ENCODE measurements around the gene NDUFB10.
A peak's percentile ranks its signal among the peaks of the same experiment; 100 is the strongest.

Gene NDUFB10

DNA sequence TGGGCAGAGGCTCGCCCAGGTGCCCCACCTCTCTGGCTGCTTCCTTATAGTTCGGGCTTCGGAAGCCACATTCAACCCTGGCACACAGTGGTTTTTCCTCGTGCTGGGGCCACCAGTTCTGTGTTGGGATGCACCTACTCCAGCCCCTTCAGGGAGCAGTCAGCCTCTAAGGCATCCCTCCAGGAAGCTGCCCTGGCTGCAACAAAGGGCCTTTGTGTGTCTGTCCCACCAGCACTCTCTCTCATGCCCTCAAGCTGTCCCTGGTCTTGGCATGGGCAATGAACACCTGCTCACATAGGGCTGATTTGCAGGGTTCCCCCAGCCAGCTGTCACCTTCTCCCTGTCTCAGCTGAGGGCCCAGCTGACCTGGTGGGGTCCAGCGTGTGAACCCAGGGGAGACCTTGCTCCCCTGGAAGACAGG, 22.7 kb downstream of the NDUFB10 start:
- no peak overlapping the region for H3K4me3 ChIP-seq (ENCODE audit: low read depth, low read length)
- TF ChIP-seq, protein P1, sequence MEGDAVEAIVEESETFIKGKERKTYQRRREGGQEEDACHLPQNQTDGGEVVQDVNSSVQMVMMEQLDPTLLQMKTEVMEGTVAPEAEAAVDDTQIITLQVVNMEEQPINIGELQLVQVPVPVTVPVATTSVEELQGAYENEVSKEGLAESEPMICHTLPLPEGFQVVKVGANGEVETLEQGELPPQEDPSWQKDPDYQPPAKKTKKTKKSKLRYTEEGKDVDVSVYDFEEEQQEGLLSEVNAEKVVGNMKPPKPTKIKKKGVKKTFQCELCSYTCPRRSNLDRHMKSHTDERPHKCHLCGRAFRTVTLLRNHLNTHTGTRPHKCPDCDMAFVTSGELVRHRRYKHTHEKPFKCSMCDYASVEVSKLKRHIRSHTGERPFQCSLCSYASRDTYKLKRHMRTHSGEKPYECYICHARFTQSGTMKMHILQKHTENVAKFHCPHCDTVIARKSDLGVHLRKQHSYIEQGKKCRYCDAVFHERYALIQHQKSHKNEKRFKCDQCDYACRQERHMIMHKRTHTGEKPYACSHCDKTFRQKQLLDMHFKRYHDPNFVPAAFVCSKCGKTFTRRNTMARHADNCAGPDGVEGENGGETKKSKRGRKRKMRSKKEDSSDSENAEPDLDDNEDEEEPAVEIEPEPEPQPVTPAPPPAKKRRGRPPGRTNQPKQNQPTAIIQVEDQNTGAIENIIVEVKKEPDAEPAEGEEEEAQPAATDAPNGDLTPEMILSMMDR (IDR thresholded peaks at IDR 0.05; ENCODE audit: low read depth, low read length), result no peak

DNA sequence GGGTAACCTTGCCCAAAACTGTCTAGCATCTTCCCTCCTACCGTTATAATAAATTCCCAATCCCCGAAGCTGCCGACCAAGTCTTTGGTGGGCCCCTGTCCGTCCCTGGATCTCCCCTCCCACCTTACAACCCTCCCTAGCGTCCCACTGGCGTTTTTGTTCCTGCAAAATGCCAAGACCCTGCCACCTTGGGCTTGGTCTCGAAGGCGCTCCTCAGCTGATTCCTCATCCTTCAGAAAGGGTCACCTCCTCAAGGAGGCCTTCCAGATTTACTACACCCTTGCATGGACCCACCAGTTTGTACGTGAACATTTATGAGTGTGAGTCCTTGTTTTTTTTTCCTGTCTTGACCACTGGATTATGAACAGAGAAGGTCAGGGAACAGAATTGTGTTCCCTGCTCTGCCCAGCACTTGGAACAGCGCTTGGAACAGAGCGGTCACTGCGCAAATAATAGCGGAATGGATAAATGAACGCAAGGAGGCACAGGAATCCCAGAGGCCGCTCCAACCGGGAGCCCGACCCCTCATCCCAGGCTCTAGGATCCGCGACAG, 23.7 kb downstream of the NDUFB10 start:
- TF ChIP-seq, protein P1 (IDR thresholded peaks at IDR 0.05; ENCODE audit: low read depth, low read length), result no peak
- peak overlapping the region; percentile 62 for H3K4me3 ChIP-seq (ENCODE audit: low read depth, low read length)

DNA sequence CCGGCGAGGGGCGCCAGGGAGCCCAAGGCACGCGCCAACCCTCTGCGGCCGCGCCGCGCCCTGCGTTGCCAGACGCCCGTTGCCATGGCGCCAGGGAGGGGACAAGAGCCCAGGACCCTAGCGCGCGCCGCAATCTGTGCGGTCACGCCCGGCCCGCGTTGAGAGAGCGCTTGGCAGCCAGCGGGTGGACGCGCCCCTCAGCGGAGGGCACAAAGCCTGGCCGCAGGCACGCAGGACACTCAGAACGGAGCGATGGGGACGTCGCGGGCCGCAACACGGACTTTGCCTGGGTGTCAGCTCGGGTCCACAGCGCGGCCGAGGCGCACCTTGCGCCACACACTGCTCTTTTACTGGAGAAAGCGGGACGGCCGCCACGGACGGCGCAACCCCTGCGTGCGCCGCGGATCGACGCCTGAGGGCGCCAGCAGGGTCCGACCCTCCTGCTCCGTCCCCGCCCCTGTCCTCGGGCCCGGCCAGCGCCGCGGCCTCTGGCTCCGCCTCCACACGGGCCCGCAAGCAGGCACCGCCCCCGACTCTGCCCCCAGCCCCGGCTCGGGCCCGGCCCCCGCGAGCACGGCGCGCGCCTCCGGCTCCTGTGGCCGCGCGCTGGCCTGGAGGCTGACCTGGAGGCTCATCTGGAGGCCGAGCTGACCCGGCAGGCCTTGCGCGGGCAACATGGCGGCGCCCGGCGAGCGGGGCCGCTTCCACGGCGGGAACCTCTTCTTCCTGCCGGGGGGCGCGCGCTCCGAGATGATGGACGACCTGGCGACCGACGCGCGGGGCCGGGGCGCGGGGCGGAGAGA, 24.4 kb downstream of the NDUFB10 start, which contains the start of gene GFER:
GFER (plus strand) TSS at position 650 of the 803 bp plus-strand sequence; CDS start at position 676, 26 bp downstream.
- TF ChIP-seq, protein P1 (IDR thresholded peaks at IDR 0.05; ENCODE audit: low read depth, low read length), result peak; percentile 27; the same call in 1 of the 2 replicates
- peak within 1 kb of the TSS; percentile 74 for H3K4me3 ChIP-seq (ENCODE audit: low read depth, low read length)

- TF ChIP-seq, protein P1 (IDR thresholded peaks at IDR 0.05; ENCODE audit: low read depth, low read length), result no peak
- peak overlapping the region; percentile 74 for H3K4me3 ChIP-seq (ENCODE audit: low read depth, low read length)
Observed at GRCh38 chr16:1984347-1985225, 25.2 kb downstream of the NDUFB10 start.

DNA sequence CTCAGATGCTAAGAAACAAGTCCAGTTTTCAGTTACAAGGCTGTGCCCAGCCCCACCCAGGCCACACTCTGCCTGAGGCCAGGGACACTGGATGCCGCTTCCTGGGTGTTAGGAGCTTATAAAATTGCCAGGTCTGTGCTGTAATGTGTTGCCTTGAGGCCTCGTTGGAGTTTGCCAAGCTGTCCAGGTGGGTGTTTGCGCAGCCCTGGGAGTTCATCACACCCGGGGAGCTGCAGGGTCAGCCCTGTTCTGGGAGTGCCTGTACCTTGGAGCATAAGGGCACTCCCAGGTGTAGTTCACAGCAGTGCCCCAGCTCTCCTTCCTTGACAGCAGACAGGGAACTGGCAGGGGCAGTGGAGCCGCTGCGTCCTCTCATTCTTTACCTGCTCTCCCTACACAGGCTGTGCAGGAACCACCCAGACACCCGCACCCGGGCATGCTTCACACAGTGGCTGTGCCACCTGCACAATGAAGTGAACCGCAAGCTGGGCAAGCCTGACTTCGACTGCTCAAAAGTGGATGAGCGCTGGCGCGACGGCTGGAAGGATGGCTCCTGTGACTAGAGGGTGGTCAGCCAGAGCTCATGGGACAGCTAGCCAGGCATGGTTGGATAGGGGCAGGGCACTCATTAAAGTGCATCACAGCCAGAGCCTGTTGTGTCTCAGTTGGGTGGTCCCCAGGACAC, 26.3 kb downstream of the NDUFB10 start:
- TF ChIP-seq, protein P1 (IDR thresholded peaks at IDR 0.05; ENCODE audit: low read depth, low read length), result no peak
- no peak overlapping the region for H3K4me3 ChIP-seq (ENCODE audit: low read depth, low read length)

DNA sequence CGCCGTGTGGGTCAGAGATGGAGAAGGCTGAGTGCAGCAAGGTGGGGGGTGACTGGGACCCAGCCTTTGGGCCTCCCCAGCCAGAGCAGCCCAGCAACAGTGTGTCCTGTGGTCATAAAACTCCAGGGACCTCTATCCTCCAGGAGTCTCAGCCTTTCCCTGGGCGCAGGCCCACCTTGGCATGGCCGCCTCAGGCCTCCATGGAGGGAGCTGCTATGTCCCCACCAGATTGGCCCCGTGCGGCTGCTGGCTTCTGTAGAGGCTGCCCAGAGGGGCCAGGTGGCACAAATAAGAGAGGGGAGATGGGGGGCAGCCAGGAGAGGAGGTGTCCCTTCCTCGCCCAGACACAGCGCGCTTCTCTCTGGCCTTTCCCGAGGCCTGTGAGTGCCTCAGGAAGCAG, 27.9 kb downstream of the NDUFB10 start:
- H3K4me3 ChIP-seq (ENCODE audit: low read depth, low read length), result no peak overlapping the region
- TF ChIP-seq, protein P1 (IDR thresholded peaks at IDR 0.05; ENCODE audit: low read depth, low read length), result no peak
